GM12878 (cell line): ENCODE results near the gene AGAP1.

ENCODE experiments used
- BRCA1 ChIP-seq: IDR thresholded peaks from 2 replicates; pipeline ENCODE4 v1.6.1; 2011; ENCODE audit warnings: low read depth, low read length, improper control_type of control experiment
- CHD2 ChIP-seq: IDR thresholded peaks from 2 replicates; pipeline ENCODE4 v1.6.1; 2011; ENCODE audit warnings: low read depth, low read length, improper control_type of control experiment, borderline replicate concordance
- EP300 ChIP-seq, 2 experiments: fragments of 150-350 bp in 1 of 2; IDR thresholded peaks; 2 replicates each; pipeline ENCODE4 v1.6.1; 2011 to 2012; ENCODE audit warnings: low read depth in 2 of 2, low read length in 2 of 2, borderline replicate concordance in 1 of 2, improper control_type of control experiment in 1 of 2, inconsistent platforms in 1 of 2; ENCODE audit not compliant: control insufficient read depth in 1 of 2
- EZH2 ChIP-seq: IDR thresholded peaks from 2 replicates; pipeline ENCODE4 v1.6.1; 2012; ENCODE audit warnings: low read depth, mild to moderate bottlenecking, control low read depth, inconsistent platforms, low read length, borderline replicate concordance; ENCODE audit not compliant: control insufficient read depth
- GABPA ChIP-seq: IDR thresholded peaks from 2 replicates; pipeline ENCODE4 v1.6.1; 2014; ENCODE audit warnings: antibody characterized with exemption, low read depth, mild to moderate bottlenecking, inconsistent platforms
- HDAC2 ChIP-seq: fragments of 200-600 bp; sonication (generic); IDR thresholded peaks from 2 replicates; pipeline ENCODE4 v1.6.1; 2017
- HDAC6 ChIP-seq: fragments of 200-600 bp; sonication (generic); IDR thresholded peaks from one replicate; pipeline ENCODE4 v1.8.0; 2017; ENCODE audit warnings: antibody characterized with exemption; ENCODE audit not compliant: unreplicated experiment
- SIN3A ChIP-seq: IDR thresholded peaks from 2 replicates; pipeline ENCODE4 v1.6.1; 2012; ENCODE audit warnings: low read depth, low read length, improper control_type of control experiment
- STAT3 ChIP-seq: IDR thresholded peaks from 2 replicates; pipeline ENCODE4 v1.6.1; 2011; ENCODE audit warnings: low read depth, low read length, improper control_type of control experiment
- ZZZ3 ChIP-seq: IDR thresholded peaks from 2 replicates; pipeline ENCODE4 v1.6.1; 2011; ENCODE audit warnings: low read depth; ENCODE audit not compliant: control insufficient read depth, insufficient read length
- TF ChIP-seq, protein P1 (sequence below), 3 experiments: IDR thresholded peaks in 2 of 3; conservative IDR thresholded peaks in 1 of 3; 2 replicates each; pipeline ENCODE4 v1.5.1; 2011; ENCODE audit warnings: low read depth in 3 of 3, low read length in 3 of 3, mild to moderate bottlenecking in 3 of 3, control low read depth in 2 of 3, moderate library complexity in 2 of 3, inconsistent platforms in 1 of 3, mixed read lengths in 1 of 3; ENCODE audit not compliant: control insufficient read depth in 2 of 3, insufficient read depth in 1 of 3; ENCODE audit errors: extremely low read depth in 1 of 3
- TF ChIP-seq, protein P2 (sequence below): IDR thresholded peaks from 2 replicates; pipeline ENCODE4 v1.6.1; 2012; ENCODE audit warnings: mild to moderate bottlenecking, low read depth, low read length

- TF ChIP-seq, protein P1, sequence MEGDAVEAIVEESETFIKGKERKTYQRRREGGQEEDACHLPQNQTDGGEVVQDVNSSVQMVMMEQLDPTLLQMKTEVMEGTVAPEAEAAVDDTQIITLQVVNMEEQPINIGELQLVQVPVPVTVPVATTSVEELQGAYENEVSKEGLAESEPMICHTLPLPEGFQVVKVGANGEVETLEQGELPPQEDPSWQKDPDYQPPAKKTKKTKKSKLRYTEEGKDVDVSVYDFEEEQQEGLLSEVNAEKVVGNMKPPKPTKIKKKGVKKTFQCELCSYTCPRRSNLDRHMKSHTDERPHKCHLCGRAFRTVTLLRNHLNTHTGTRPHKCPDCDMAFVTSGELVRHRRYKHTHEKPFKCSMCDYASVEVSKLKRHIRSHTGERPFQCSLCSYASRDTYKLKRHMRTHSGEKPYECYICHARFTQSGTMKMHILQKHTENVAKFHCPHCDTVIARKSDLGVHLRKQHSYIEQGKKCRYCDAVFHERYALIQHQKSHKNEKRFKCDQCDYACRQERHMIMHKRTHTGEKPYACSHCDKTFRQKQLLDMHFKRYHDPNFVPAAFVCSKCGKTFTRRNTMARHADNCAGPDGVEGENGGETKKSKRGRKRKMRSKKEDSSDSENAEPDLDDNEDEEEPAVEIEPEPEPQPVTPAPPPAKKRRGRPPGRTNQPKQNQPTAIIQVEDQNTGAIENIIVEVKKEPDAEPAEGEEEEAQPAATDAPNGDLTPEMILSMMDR (IDR thresholded peaks at IDR 0.05 in 2 of 3, conservative IDR thresholded peaks at IDR 0.05 in 1 of 3; ENCODE audit: control insufficient read depth in 2 of 3, extremely low read depth in 1 of 3, insufficient read depth in 1 of 3, low read depth in 3 of 3, low read length in 3 of 3) = no peak
- no peak for TF ChIP-seq CHD2
- TF ChIP-seq EZH2 = no peak
- TF ChIP-seq, protein P2, sequence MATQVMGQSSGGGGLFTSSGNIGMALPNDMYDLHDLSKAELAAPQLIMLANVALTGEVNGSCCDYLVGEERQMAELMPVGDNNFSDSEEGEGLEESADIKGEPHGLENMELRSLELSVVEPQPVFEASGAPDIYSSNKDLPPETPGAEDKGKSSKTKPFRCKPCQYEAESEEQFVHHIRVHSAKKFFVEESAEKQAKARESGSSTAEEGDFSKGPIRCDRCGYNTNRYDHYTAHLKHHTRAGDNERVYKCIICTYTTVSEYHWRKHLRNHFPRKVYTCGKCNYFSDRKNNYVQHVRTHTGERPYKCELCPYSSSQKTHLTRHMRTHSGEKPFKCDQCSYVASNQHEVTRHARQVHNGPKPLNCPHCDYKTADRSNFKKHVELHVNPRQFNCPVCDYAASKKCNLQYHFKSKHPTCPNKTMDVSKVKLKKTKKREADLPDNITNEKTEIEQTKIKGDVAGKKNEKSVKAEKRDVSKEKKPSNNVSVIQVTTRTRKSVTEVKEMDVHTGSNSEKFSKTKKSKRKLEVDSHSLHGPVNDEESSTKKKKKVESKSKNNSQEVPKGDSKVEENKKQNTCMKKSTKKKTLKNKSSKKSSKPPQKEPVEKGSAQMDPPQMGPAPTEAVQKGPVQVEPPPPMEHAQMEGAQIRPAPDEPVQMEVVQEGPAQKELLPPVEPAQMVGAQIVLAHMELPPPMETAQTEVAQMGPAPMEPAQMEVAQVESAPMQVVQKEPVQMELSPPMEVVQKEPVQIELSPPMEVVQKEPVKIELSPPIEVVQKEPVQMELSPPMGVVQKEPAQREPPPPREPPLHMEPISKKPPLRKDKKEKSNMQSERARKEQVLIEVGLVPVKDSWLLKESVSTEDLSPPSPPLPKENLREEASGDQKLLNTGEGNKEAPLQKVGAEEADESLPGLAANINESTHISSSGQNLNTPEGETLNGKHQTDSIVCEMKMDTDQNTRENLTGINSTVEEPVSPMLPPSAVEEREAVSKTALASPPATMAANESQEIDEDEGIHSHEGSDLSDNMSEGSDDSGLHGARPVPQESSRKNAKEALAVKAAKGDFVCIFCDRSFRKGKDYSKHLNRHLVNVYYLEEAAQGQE = no peak
- no peak for TF ChIP-seq HDAC2
- no peak for TF ChIP-seq GABPA
- no peak for TF ChIP-seq EP300 (IDR thresholded peaks at IDR 0.05; ENCODE audit: borderline replicate concordance in 1 of 2, control insufficient read depth in 1 of 2, low read depth in 2 of 2, low read length in 2 of 2)
- no peak for TF ChIP-seq STAT3
- TF ChIP-seq ZZZ3 = no peak
- no peak for TF ChIP-seq BRCA1
- no peak for TF ChIP-seq HDAC6
- TF ChIP-seq SIN3A = no peak
Observed at GRCh38 chr2:236161531-236161930, 667.7 kb downstream of the AGAP1 start.
